Uterus (tissue), 4 donors: ENCODE measurements around the gene GKN1. TPM values are rescaled to one million over a fixed set of nuclear protein-coding genes. Genes with fewer than 3 reads are reported as not detected.

ENCODE experiments used
- DNase-seq, 2 donors: peaks; one replicate each; pipeline ENCODE4 v3.0.0-alpha.2; 2019 to 2020
- H3K27ac ChIP-seq, 2 donors: fragments of 200-600 bp; sonication (generic); 1 replicate in 1 of 2; 2 replicates in 1 of 2; pipeline ENCODE4 v1.5.1; 2016 to 2018
- H3K27me3 ChIP-seq, 2 donors: fragments of 200-600 bp; sonication (generic); one replicate each; pipeline ENCODE4 v1.5.1; 2018 to 2019; ENCODE audit warnings: control low read depth in 1 of 2
- H3K36me3 ChIP-seq, 2 donors: fragments of 200-600 bp; sonication (generic); one replicate each; pipeline ENCODE4 v1.5.1; 2019; ENCODE audit warnings: control low read depth in 1 of 2
- H3K4me1 ChIP-seq, 2 donors: fragments of 200-600 bp; sonication (generic); one replicate each; pipeline ENCODE4 v1.5.1; 2018 to 2019; ENCODE audit warnings: control low read depth in 1 of 2
- H3K4me3 ChIP-seq, 2 donors: fragments of 200-600 bp; sonication (generic); 1 replicate in 1 of 2; 2 replicates in 1 of 2; pipeline ENCODE4 v1.5.1; 2018 to 2019; ENCODE audit warnings: mild to moderate bottlenecking in 1 of 2
- H3K9me3 ChIP-seq, 2 donors: fragments of 200-600 bp; sonication (generic); one replicate each; pipeline ENCODE4 v1.5.1; 2019; ENCODE audit warnings: control low read depth in 1 of 2
- POLR2A ChIP-seq, 2 donors: fragments of 450-650 bp; IDR thresholded peaks; one replicate each; pipeline ENCODE4 v1.6.1; 2016; ENCODE audit warnings: antibody characterized with exemption in 2 of 2, mild to moderate bottlenecking in 1 of 2, moderate library complexity in 1 of 2
- intact Hi-C: fragments of 100-400 bp; cut with DNase I; formaldehyde crosslinking; loops from one replicate; pipeline ENCODE4 v1.15.1; 2023; ENCODE audit warnings: low total_unique reads
- total RNA-seq, 4 donors: library from RNA; depleted of rRNA in 3 of 4; stranded (reverse); fragments of >200 nt in 3 of 4; gene quantifications; one replicate each; pipeline versions ENCODE4 v1.1.0 to v1.2.4, GENCODE V29; 2014 to 2023
- TF ChIP-seq, protein P1 (sequence below), 4 experiments: fragments of 200-600 bp in 2 of 4; fragments of 450-650 bp in 2 of 4; sonication (generic) in 2 of 4; IDR thresholded peaks; one replicate each; pipeline ENCODE4 v1.5.1; 2016 to 2019; ENCODE audit warnings: antibody characterized with exemption in 4 of 4, mild to moderate bottlenecking in 2 of 4, moderate library complexity in 1 of 4
- donor health status: DM: yes; HTN: yes; CAD: no.

The GKN1 gene
- total RNA-seq, 4 donors from 2014 or later: not detected

DNA sequence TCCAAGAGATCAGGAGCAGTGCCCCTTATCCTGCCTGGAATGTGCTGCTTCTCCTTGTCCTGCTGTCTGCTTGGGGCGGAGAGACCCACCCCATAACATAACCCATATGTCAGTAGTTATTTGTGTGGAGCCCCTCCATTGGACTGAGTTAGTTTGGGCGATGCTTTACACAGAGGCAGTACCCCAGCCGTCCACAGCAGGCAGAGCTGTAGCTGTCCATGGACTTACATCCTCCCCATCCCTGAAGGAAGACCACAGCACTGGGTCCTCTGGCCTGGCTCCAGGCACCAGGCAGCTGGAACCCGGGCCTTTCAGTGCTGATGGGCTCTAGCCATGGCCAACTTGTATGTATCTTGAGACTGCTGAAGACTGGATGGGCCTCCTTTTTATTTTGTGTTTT lies 42.0 kb upstream of the GKN1 start:
- Histone ChIP-seq H3K4me1 (no peaks in the 10 kb centered on the region), H3K27me3 (no peaks in the 10 kb centered on the region), H3K27ac (no peak overlapping the region), H3K36me3 (no peaks in the 10 kb centered on the region), H3K4me3 (no peak overlapping the region), H3K9me3 (no peaks in the 10 kb centered on the region)
- TF ChIP-seq, protein P1, sequence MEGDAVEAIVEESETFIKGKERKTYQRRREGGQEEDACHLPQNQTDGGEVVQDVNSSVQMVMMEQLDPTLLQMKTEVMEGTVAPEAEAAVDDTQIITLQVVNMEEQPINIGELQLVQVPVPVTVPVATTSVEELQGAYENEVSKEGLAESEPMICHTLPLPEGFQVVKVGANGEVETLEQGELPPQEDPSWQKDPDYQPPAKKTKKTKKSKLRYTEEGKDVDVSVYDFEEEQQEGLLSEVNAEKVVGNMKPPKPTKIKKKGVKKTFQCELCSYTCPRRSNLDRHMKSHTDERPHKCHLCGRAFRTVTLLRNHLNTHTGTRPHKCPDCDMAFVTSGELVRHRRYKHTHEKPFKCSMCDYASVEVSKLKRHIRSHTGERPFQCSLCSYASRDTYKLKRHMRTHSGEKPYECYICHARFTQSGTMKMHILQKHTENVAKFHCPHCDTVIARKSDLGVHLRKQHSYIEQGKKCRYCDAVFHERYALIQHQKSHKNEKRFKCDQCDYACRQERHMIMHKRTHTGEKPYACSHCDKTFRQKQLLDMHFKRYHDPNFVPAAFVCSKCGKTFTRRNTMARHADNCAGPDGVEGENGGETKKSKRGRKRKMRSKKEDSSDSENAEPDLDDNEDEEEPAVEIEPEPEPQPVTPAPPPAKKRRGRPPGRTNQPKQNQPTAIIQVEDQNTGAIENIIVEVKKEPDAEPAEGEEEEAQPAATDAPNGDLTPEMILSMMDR (IDR thresholded peaks at IDR 0.05): no peak
- TF ChIP-seq POLR2A (IDR thresholded peaks at IDR 0.05): no peak
- DNase-seq: no peak
- intact Hi-C loops: no loop called here

DNA sequence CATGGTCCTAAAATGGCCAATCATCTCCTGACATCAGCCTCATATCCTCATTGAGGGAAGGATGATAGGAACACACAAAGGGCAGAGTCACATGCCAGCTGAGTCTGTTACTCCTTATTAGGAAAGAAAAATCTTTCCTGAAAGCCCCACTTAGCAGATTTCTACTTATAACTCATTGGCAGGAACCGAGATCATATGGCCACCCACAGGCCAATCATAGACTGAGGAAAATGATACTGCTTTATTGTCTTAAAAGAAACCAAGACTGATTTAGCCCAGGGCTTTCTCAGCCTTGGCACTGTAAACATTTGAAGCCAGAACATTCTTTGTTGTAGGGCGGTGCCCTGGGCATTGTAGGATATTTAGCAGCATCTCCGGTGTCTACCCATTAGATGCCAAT lies 40.4 kb upstream of the GKN1 start:
- H3K27ac ChIP-seq: no peak overlapping the region
- intact Hi-C loops: no loop called here
- H3K4me3 ChIP-seq: no peak overlapping the region
- H3K36me3 ChIP-seq: no peaks in the 10 kb centered on the region
- no peak for DNase-seq
- H3K27me3 ChIP-seq: no peaks in the 10 kb centered on the region
- no peaks in the 10 kb centered on the region for H3K4me1 ChIP-seq
- TF ChIP-seq, protein P1 (IDR thresholded peaks at IDR 0.05): no peak
- TF ChIP-seq POLR2A (IDR thresholded peaks at IDR 0.05): no peak
- H3K9me3 ChIP-seq: no peaks in the 10 kb centered on the region

DNA sequence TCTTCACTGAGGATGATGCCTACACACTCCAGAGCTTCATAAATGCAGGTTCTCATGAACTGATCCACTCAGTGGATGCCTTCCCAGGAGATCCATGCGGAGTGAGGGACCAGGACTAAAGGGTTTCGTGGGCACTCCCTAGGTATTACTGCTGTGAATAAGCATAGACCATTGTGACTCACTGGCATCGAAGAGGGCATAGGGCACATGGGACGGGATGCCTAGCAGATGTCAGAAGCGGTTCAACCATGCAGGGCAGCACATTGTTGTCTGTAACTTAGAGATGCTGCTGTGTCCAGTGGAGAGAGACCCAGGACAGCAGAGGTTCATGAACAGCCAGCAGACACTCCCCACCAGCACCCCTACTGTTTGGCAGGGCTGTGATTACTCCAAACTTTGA lies 39.0 kb upstream of the GKN1 start:
- H3K27ac ChIP-seq: no peak overlapping the region
- H3K4me1 ChIP-seq: no peaks in the 10 kb centered on the region
- H3K27me3 ChIP-seq: no peaks in the 10 kb centered on the region
- H3K36me3 ChIP-seq: no peaks in the 10 kb centered on the region
- DNase-seq: no peak
- TF ChIP-seq POLR2A (IDR thresholded peaks at IDR 0.05): no peak
- TF ChIP-seq, protein P1 (IDR thresholded peaks at IDR 0.05): no peak
- intact Hi-C loops: no loop called here
- H3K4me3 ChIP-seq: no peak overlapping the region
- no peaks in the 10 kb centered on the region for H3K9me3 ChIP-seq

DNA sequence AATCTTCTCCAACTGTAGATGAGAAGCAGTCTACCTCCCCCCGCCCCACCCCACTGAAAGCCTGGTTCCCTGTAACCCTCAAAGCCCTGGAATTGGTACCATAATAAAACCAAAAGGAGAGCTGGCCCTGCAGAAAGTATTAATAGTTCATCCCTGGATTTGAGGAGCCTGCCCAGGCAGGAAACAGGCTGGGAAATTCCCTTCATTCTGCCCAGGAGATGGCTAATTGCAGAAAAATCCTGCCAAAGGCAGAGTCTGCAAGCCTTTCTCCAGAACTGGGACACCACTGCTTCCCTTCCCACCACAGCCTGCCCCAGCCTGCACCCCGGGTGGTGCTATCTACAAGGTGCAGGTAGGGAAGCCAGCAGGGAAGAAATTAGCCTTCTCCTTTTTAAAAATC lies 38.0 kb upstream of the GKN1 start:
- no peaks in the 10 kb centered on the region for H3K4me1 ChIP-seq
- no peaks in the 10 kb centered on the region for H3K36me3 ChIP-seq
- no peak for TF ChIP-seq POLR2A (IDR thresholded peaks at IDR 0.05)
- TF ChIP-seq, protein P1 (IDR thresholded peaks at IDR 0.05): no peak
- H3K9me3 ChIP-seq: no peaks in the 10 kb centered on the region
- no peaks in the 10 kb centered on the region for H3K27me3 ChIP-seq
- H3K4me3 ChIP-seq: no peak overlapping the region
- DNase-seq: no peak
- intact Hi-C loops: no loop called here
- no peak overlapping the region for H3K27ac ChIP-seq

DNA sequence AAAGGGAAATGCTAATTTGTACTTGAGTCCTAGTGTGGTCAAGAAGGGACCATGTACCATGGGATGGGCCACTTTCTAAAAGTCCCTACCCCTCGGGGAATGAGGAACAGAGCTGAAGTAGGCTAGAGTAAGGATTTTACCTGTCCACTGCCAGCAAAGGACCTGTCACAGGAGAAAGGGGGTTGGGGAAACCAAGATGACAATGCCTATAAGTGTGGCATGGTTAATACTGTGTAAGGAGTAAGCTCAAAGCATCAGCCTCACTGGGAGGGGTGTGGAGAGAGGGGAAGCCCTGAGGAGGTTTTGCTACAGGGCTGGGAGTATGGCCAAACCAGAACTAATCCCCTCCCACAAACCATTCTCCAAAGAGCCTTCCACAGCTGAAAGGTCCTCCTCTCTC lies 37.5 kb upstream of the GKN1 start:
- H3K4me3 ChIP-seq: no peak overlapping the region
- intact Hi-C loops: no loop called here
- TF ChIP-seq, protein P1 (IDR thresholded peaks at IDR 0.05): no peak
- no peak for TF ChIP-seq POLR2A (IDR thresholded peaks at IDR 0.05)
- DNase-seq: no peak
- no peaks in the 10 kb centered on the region for H3K36me3 ChIP-seq
- no peaks in the 10 kb centered on the region for H3K27me3 ChIP-seq
- H3K9me3 ChIP-seq: no peaks in the 10 kb centered on the region
- H3K27ac ChIP-seq: no peak overlapping the region
- H3K4me1 ChIP-seq: no peaks in the 10 kb centered on the region
